ENCODE data around the gene ACER1.

The ACER1 gene

DNA sequence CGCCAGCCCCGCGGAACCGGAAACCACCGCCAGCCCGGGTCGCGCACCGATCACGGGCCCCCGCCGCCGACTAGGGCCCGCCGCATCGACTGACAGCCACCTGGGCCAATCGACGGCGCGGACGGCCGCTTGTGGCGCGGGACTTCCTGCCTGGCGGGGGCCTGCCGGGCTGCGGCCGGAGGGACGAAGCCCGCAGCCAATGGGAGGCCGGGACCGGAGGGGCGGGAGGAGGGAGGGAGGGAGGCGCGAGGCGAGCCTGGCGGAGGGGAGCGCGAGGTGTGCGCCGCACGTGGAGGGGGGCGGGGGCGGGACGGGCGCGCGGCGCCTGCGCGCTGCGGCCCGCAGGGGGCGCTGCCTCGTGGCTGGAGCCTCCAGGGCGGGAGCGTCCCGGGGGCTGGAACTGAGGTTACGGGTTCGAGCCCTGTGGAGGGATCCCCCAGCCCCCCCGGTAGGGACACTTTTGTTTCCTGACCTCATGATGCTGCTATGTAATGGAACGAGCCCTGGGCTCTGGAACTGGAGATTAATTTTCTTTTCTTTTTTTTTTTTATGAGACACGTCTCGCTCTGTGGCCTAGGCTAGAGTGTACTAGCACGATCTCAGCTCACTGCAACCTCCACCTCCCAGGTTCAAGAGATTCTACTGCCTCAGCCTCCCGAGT lies 53.4 kb downstream of the ACER1 start, which contains the start of gene MLLT1:
MLLT1 (minus strand) TSS at position 45 of the 661 bp plus-strand sequence. CDS start 191 bp downstream, outside the sequence.
- H3K4me3 ChIP-seq, result peak within 1 kb of the TSS; percentile 87 to 98 (median 96)
- peak within 1 kb of the TSS; percentile 91 to 99 (median 95) for H3K4me2 ChIP-seq
- no peaks in the 10 kb centered on the region for H3K27me3 ChIP-seq
- peaks cover 0 to 34% (median 22%) of the 10 kb centered on the region in 11 experiments; a peak in 19 of 22 replicates for H3K36me3 ChIP-seq
- H3K9me3 ChIP-seq (replicated peaks in 1 of 11), result peaks cover 13 to 40% (median 24%) of the 10 kb centered on the region in 11 experiments
- peaks cover 39 to 44% (median 42%) of the 10 kb centered on the region in 11 experiments; a peak in 21 of 22 replicates for H4K20me1 ChIP-seq
- no peak for TF ChIP-seq Cebpa-rat (IDR thresholded peaks at IDR 0.05)
- peak within 1 kb of the TSS; percentile 88 to 97 (median 94) for H3K9ac ChIP-seq
- peak within 1 kb of the TSS; percentile 81 to 90 (median 86) for H3K27ac ChIP-seq
- H3K4me1 ChIP-seq, result peaks cover 38 to 41% (median 40%) of the 10 kb centered on the region in 10 experiments

DNA sequence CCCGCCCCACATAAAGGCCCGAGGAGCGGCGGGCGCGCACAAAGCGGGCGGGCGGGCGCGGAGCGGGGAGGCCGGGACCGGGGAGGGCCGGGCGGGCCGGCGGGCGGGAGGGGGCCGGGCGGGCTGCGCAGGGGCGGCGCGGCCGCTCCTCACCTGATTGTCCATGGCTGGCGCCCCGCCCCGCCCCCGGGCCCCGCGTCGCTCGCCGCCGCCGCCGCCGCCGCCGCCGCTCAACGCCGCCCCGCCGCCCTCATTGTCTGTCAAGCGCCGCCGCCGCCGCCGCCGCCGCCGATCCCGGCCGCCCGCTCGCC lies 53.8 kb downstream of the ACER1 start:
- H3K9ac ChIP-seq, result peak overlapping the region; percentile 88 to 97 (median 94)
- H3K9me3 ChIP-seq (replicated peaks in 1 of 11), result peaks cover 8 to 35% (median 19%) of the 10 kb centered on the region in 11 experiments; a peak in 20 of 22 replicates
- peaks cover 44 to 48% (median 47%) of the 10 kb centered on the region in 11 experiments; a peak in 21 of 22 replicates for H4K20me1 ChIP-seq
- H3K4me1 ChIP-seq, result peaks cover 43 to 46% (median 45%) of the 10 kb centered on the region in 10 experiments
- peak overlapping the region; percentile 87 to 98 (median 96) for H3K4me3 ChIP-seq
- TF ChIP-seq Cebpa-rat (IDR thresholded peaks at IDR 0.05), result no peak
- peaks cover 0 to 39% (median 26%) of the 10 kb centered on the region in 11 experiments; a peak in 19 of 22 replicates for H3K36me3 ChIP-seq
- peak overlapping the region; percentile 81 to 90 (median 86) for H3K27ac ChIP-seq
- H3K4me2 ChIP-seq, result peak overlapping the region; percentile 91 to 99 (median 95)
- H3K27me3 ChIP-seq, result no peaks in the 10 kb centered on the region

DNA sequence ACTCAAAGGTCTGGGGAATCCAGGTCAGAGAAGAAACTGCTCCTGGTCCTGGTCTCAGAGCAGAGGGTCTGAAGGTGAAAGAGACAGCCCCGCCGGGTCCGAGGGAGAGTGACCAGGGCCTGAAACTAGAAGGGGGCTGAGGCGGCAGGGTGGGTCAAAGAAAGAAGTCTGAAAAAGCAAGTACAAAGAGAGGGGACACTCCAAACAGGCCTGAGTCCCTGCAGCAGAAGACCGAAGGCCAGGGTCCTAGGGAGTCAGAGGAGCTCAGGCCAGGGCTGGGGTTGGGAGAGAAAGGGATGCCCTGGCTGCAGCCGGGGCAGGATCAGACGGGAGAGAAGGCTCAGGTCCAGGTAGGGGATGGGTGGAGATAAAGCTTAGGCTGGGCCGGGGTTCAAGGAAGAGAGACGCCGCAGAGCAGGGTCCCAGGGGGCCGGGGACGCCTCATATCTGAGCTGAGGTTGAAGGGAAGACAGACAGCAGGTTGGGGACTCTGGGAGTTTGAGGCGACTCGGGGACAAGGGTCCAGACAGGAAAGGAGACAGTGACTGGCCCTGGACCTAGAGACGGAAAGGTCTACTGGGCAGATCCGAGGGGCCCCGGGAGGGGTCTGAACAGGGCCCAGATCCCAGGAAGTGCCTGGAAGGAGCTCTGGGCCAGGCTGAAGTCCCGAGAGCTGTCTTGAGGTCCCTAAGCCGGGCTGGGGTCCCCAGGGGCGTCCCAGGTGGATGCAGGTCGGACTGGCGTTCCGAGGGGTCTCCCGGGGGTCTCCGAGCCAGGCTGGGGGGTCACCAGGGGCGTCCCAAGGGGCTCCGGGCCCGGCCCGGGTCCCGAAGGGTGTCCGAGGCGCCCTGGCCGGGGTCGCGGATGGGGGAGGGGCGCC lies 54.4 kb downstream of the ACER1 start:
- peaks cover 49 to 54% (median 53%) of the 10 kb centered on the region in 11 experiments; a peak in 21 of 22 replicates for H4K20me1 ChIP-seq
- peak overlapping the region; percentile 87 to 98 (median 96) for H3K4me3 ChIP-seq
- H3K27ac ChIP-seq, result peak overlapping the region; percentile 81 to 90 (median 86)

GRCh38 chr19:6278051-6278450 lies 55.4 kb downstream of the ACER1 start:
- H3K27me3 ChIP-seq, result no peaks in the 10 kb centered on the region
- TF ChIP-seq Cebpa-rat (IDR thresholded peaks at IDR 0.05), result no peak
- peak overlapping the region; percentile 88 to 97 (median 94); a peak in 21 of 22 replicates for H3K9ac ChIP-seq
- peak overlapping the region in 6 of 11 experiments; percentile 10 to 89 (median 87); a peak in 6 of 22 replicates for H3K27ac ChIP-seq
- H3K4me2 ChIP-seq, result peak overlapping the region; percentile 91 to 99 (median 95)
- peaks cover 9 to 53% (median 36%) of the 10 kb centered on the region in 11 experiments; a peak in 20 of 22 replicates for H3K36me3 ChIP-seq
- peaks cover 0 to 25% (median 11%) of the 10 kb centered on the region in 11 experiments; a peak in 14 of 22 replicates for H3K9me3 ChIP-seq (replicated peaks in 1 of 11)
- peaks cover 52 to 62% (median 59%) of the 10 kb centered on the region in 10 experiments for H3K4me1 ChIP-seq
- peak overlapping the region; percentile 87 to 98 (median 96) for H3K4me3 ChIP-seq
- peaks cover 59 to 64% (median 62%) of the 10 kb centered on the region in 11 experiments; a peak in 21 of 22 replicates for H4K20me1 ChIP-seq

More for the DNA sequence above, 54.4 kb downstream of the ACER1 start:
- Histone ChIP-seq H3K4me1 (peaks cover 49 to 52% (median 50%) of the 10 kb centered on the region in 10 experiments), H3K9ac (peak overlapping the region; percentile 88 to 97 (median 94)), H3K36me3 (peaks cover 4 to 45% (median 29%) of the 10 kb centered on the region in 11 experiments; a peak in 20 of 22 replicates), H3K27me3 (no peaks in the 10 kb centered on the region), H3K9me3 (replicated peaks in 1 of 11) (peaks cover 5 to 29% (median 13%) of the 10 kb centered on the region in 11 experiments; a peak in 17 of 22 replicates), H3K4me2 (peak overlapping the region; percentile 91 to 99 (median 95))
- no peak for TF ChIP-seq Cebpa-rat (IDR thresholded peaks at IDR 0.05)

DNA sequence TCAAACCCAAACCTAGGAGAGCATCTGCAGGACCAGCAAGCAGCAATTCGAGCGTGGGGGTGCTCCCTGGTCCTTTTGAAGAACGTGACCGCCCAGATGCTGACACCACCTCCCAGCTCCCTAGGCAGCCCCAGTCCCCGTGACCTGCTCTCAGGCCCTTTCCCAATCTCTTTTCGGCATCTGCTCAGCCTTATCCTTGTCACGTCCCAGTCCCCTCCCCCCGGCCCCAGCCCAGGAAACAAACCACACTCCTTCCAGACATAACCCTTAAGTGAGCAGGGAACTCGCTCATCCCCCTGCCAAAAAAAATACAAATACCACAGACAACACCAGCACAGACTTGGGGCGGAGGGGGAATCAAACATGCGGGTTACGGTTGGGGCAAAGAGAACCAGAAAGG lies 57.0 kb downstream of the ACER1 start:
- Histone ChIP-seq H3K27me3 (no peaks in the 10 kb centered on the region), H3K27ac (peak overlapping the region in 3 of 11 experiments; percentile 3 to 44 (median 14); a peak in 3 of 22 replicates), H3K9ac (peak overlapping the region; percentile 20 to 97 (median 94); a peak in 14 of 22 replicates), H3K36me3 (peaks cover 9 to 65% (median 36%) of the 10 kb centered on the region in 11 experiments; a peak in 21 of 22 replicates), H3K9me3 (replicated peaks in 1 of 11) (peaks cover 0 to 13% (median 8%) of the 10 kb centered on the region in 11 experiments; a peak in 12 of 22 replicates), H3K4me3 (no peak overlapping the region), H4K20me1 (peaks cover 75 to 80% (median 78%) of the 10 kb centered on the region in 11 experiments; a peak in 21 of 22 replicates), H3K4me2 (peak overlapping the region; percentile 91 to 99 (median 95)), H3K4me1 (peaks cover 52 to 77% (median 70%) of the 10 kb centered on the region in 10 experiments)
- TF ChIP-seq Cebpa-rat (IDR thresholded peaks at IDR 0.05), result no peak

DNA sequence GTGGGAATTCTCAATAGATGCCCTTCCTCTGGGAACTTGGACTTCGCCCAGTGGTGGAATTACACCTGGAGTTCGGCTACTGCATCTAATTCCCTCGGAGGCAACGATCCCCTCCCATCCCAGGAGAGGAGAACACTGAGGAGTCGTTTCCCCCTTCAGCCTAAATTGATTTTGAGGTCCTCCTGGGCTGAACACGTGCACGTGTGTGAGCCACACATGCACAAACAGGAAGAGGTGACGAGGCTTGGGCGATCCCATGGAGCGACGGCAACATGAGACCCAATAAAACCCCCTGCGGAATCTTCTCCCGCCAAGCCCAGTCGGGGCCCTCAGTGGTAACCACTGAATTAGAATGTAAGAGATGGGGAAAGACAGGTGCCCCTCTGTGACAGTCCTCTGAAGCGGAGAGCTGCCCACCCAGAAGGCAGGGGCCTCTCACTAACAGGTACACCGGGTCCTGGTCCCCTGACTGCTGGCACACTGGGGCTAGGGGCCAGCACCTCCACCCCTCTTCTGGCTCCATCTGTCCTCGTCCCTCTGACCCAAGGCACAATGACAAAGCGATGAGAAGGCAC lies 58.2 kb downstream of the ACER1 start:
- Histone ChIP-seq H3K27ac (0 out of 22 replicates have a peak overlapping the region, but pooled peaks of 1 of the 11 experiments have one; percentile 0), H4K20me1 (peaks cover 87 to 92% (median 90%) of the 10 kb centered on the region in 11 experiments; a peak in 21 of 22 replicates), H3K4me3 (no peak overlapping the region), H3K36me3 (peaks cover 18 to 77% (median 47%) of the 10 kb centered on the region in 11 experiments), H3K9me3 (replicated peaks in 1 of 11) (peaks cover 0 to 2% (median 0%) of the 10 kb centered on the region in 11 experiments; a peak in 9 of 22 replicates), H3K9ac (no peak overlapping the region; a peak in 1 of 22 replicates), H3K27me3 (no peaks in the 10 kb centered on the region), H3K4me2 (peak overlapping the region; percentile 8 to 99 (median 95); a peak in 17 of 22 replicates), H3K4me1 (peaks cover 52 to 77% (median 70%) of the 10 kb centered on the region in 10 experiments)
- no peak for TF ChIP-seq Cebpa-rat (IDR thresholded peaks at IDR 0.05)

DNA sequence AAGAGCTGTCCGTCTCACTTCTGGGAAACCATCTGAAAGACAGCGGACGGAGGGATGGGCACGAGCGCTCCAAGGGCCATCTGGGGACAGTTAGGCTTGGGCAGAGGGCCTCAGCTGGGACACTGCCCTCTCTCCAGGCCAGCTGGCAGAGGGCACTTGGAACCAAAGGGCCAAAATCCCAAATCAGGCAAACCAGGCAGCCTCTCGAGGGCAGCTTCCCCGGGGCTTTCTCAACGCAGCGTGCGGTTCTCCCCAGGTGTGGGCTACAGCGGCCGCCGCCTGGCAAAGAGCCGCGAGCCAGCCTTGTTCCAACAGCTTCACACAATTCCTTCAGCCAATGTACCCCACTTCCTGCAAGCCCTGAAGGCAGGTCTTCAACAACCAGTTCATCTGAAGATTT lies 58.7 kb downstream of the ACER1 start:
- Histone ChIP-seq H3K27ac (no peak overlapping the region; a peak in 1 of 22 replicates), H3K9ac (0 out of 22 replicates have a peak overlapping the region, but pooled peaks of 1 of the 11 experiments have one; percentile 29), H3K4me2 (peak overlapping the region; percentile 8 to 99 (median 92); a peak in 16 of 22 replicates)

More for the DNA sequence above, 58.7 kb downstream of the ACER1 start:
- no peaks in the 10 kb centered on the region for H3K27me3 ChIP-seq
- H4K20me1 ChIP-seq, result peaks cover 92 to 97% (median 95%) of the 10 kb centered on the region in 11 experiments; a peak in 21 of 22 replicates
- no peaks in the 10 kb centered on the region for H3K9me3 ChIP-seq (replicated peaks in 1 of 11)
- peaks cover 23 to 82% (median 52%) of the 10 kb centered on the region in 11 experiments for H3K36me3 ChIP-seq
- peaks cover 52 to 77% (median 70%) of the 10 kb centered on the region in 10 experiments for H3K4me1 ChIP-seq
- H3K4me3 ChIP-seq, result no peak overlapping the region
- no peak for TF ChIP-seq Cebpa-rat (IDR thresholded peaks at IDR 0.05)
